ENCODE measurements around the gene RANBP17.

The RANBP17 gene

GRCh38 chr5:171093598-171093997 lies 231.8 kb downstream of the RANBP17 start:
- DNase-seq (ENCODE audit: low spot score) = no peak

GRCh38 chr5:171094356-171094755 lies 232.5 kb downstream of the RANBP17 start:
- DNase-seq (ENCODE audit: low spot score) = no peak

GRCh38 chr5:171102877-171103610 lies 241.2 kb downstream of the RANBP17 start:
- DNase-seq (ENCODE audit: low spot score) = no peak

GRCh38 chr5:171107669-171108068 lies 245.9 kb downstream of the RANBP17 start:
- no peak for DNase-seq (ENCODE audit: low spot score)

- DNase-seq (ENCODE audit: low spot score) = no peak
Observed at GRCh38 chr5:171115519-171115918, 253.7 kb downstream of the RANBP17 start.

- no peak for DNase-seq (ENCODE audit: low spot score)
Observed at GRCh38 chr5:171116719-171117118, 254.9 kb downstream of the RANBP17 start.

GRCh38 chr5:171120986-171121622 lies 259.3 kb downstream of the RANBP17 start:
- DNase-seq (ENCODE audit: low spot score) = no peak

GRCh38 chr5:171121638-171122037 lies 259.8 kb downstream of the RANBP17 start:
- no peak for DNase-seq (ENCODE audit: low spot score)

GRCh38 chr5:171122372-171122771 lies 260.6 kb downstream of the RANBP17 start:
- DNase-seq (ENCODE audit: low spot score) = no peak

GRCh38 chr5:171123417-171123816 lies 261.6 kb downstream of the RANBP17 start:
- no peak for DNase-seq (ENCODE audit: low spot score)

- no peak for DNase-seq (ENCODE audit: low spot score)
Observed at GRCh38 chr5:171127314-171127713, 265.5 kb downstream of the RANBP17 start.

GRCh38 chr5:171128136-171128535 lies 266.3 kb downstream of the RANBP17 start:
- DNase-seq (ENCODE audit: low spot score) = no peak

- DNase-seq (ENCODE audit: low spot score) = no peak
Observed at GRCh38 chr5:171129308-171129707, 267.5 kb downstream of the RANBP17 start.

GRCh38 chr5:171131497-171131896 lies 269.7 kb downstream of the RANBP17 start:
- no peak for DNase-seq (ENCODE audit: low spot score)

- DNase-seq (ENCODE audit: low spot score) = no peak
Observed at GRCh38 chr5:171137768-171138525, 276.1 kb downstream of the RANBP17 start.

GRCh38 chr5:171139227-171139626 lies 277.4 kb downstream of the RANBP17 start:
- DNase-seq (ENCODE audit: low spot score) = no peak

- no peak for DNase-seq (ENCODE audit: low spot score)
Observed at GRCh38 chr5:171142617-171143016, 280.8 kb downstream of the RANBP17 start.

- DNase-seq (ENCODE audit: low spot score) = no peak
Observed at GRCh38 chr5:171143171-171143570, 281.4 kb downstream of the RANBP17 start.

GRCh38 chr5:171143926-171144325 lies 282.1 kb downstream of the RANBP17 start:
- DNase-seq (ENCODE audit: low spot score) = no peak

- no peak for DNase-seq (ENCODE audit: low spot score)
Observed at GRCh38 chr5:171149333-171149732, 287.5 kb downstream of the RANBP17 start.

- no peak for DNase-seq (ENCODE audit: low spot score)
Observed at GRCh38 chr5:171149772-171150171, 288.0 kb downstream of the RANBP17 start.

GRCh38 chr5:171152382-171152781 lies 290.6 kb downstream of the RANBP17 start:
- DNase-seq (ENCODE audit: low spot score) = no peak

- no peak for DNase-seq (ENCODE audit: low spot score)
Observed at GRCh38 chr5:171155621-171156020, 293.8 kb downstream of the RANBP17 start.
